Fibroblast of skin of left biceps (primary cell): ENCODE measurements around the gene ITM2A.

Source experiments
- DNase-seq, 2 experiments: peaks; one replicate each; pipeline ENCODE4 v3.0.0-alpha.2; 2013; ENCODE audit warnings: low read depth in 2 of 2

ITM2A gene

GRCh38 chrX:79366873-79367749, at the start of gene ITM2A:
TSS of gene ITM2A (minus strand) at chrX:79367334. CDS start at chrX:79367215, 119 bp downstream.
- no peak for DNase-seq

DNA sequence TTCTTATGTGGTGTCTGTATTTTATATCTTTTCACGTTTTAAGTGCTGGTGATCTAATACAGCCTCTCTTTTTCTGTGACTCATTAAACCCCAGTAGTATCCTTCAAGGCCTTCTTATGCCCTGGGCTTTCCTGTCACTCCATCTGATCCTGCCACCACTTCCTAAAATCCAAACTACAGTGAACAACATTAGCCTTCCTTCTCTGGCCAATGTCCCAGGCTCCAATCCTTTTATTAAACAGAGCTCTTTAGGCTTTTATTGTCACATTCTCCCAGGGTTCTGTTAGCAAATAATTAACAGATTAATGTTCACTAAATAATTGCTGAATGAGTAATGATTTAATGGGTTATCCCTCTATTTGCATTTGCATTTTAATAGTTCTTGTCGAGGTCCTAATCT, 47.9 kb upstream of the ITM2A start:
- DNase-seq = no peak

- no peak for DNase-seq
Measured at GRCh38 chrX:79413963-79414362, 46.8 kb upstream of the ITM2A start.

GRCh38 chrX:79412972-79413371, 45.8 kb upstream of the ITM2A start:
- no peak for DNase-seq

GRCh38 chrX:79412166-79412565, 45.0 kb upstream of the ITM2A start:
- DNase-seq = no peak

GRCh38 chrX:79409657-79410056, 42.5 kb upstream of the ITM2A start:
- DNase-seq = no peak

DNA sequence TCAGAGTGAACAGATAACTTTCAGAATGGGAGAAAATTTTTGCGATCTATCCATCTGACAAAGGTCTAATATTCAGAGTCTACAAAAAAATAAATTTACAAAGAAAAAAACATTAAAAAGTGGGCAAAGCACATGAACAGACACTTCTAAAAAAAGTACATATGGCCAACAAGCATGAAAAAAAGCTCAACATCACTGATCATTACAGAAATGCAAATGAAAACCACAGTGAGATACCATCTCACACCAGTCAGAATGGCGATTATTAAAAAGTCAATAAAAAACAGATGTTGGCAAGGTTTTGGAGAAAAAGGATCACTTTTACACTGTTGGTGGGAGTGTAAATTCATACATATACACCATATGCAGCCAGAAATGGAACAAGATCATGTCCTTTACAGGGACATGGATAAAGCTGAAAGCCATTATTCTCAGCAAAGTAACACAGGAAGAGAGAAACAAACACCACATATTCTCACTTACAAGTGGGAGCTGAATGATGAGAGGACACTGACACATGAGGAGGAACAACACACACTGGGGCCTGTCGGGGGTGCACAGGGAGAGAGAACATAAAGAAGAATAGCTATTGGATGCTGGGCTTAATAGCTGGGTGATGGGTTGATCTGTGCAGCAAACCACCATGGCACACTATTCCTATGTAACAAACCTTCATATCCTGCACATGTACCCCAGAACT, 41.6 kb upstream of the ITM2A start:
- no peak for DNase-seq

- no peak for DNase-seq
Measured at GRCh38 chrX:79400623-79401022, 33.5 kb upstream of the ITM2A start.

DNA sequence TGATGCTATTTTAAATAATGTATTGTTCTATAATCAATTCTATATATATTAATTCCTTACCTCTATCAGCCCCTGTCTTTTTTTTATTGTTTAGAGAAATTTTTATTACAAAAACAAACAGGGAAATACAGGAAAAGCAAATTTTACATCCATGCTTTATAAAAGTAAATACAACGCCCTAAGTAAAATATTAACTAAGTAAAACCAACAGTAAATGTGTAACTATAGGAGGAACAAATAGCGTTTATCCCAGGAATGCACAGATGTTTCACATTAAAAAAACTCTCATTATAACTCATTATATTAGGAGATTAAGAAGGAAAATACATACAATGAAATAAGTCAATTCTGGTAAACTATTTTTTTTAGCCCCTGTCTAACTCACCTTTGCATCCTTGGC, 8.2 kb upstream of the ITM2A start:
- no peak for DNase-seq

GRCh38 chrX:79371640-79372039, 4.5 kb upstream of the ITM2A start:
- DNase-seq = no peak

DNA sequence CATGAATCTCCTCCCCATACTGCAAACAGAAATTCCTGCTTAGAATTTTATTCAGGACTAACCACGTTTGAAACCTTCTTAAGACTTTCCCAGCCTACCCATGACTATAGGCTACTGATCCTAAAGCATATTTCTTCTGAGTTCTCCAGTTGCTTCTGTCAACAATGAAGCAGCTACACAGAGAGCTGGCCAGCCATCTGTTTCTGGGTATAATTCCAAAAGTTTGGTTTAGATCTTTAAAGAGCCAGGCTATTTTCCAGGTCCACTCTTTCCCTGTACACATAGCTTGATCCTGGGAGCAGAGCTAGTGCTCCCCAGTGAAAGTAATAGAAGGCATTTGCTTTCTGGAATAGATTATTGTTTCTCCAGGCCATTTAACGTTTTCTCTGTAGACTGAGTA, 4.0 kb upstream of the ITM2A start:
- no peak for DNase-seq

DNA sequence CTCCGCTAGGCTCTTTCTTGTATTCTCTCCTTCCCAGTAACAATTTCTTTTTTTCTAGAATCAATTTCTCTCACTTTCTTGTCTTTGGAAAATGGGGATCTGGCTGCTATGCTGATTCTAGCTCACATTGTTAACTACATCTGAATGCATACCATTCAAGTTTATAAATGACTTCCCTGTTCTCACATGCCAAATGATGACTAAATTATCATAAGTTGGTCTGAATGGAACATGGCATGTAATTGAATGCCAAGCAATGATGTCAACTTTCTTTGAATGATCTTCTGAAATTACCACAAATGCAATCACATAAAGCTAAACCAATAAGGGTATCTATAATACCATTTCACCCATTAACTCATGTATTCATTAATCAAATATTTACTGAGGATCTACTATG, 2.7 kb upstream of the ITM2A start:
- no peak for DNase-seq

- DNase-seq = no peak
Measured at GRCh38 chrX:79368441-79368840, 1.3 kb upstream of the ITM2A start.

GRCh38 chrX:79367907-79368306, 773 bp upstream of the ITM2A start:
- no peak for DNase-seq

DNA sequence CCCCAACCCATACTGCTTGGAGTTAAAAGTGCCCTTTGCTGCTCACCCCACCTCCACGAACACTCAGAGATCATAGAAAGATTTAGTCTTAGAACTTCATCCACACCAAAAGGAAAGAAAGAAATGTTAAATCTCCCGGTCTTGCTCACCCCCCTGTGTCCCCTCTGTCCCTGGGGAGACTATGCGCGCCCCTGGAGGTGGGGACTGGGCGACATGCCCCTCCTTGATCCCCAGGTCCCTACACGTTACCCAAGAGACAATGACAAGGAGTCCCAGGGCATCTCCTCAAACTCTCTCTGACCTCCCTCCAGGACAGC, 620 bp downstream of the ITM2A start:
- DNase-seq = no peak

GRCh38 chrX:79365591-79365990, 1.5 kb downstream of the ITM2A start:
- no peak for DNase-seq

DNA sequence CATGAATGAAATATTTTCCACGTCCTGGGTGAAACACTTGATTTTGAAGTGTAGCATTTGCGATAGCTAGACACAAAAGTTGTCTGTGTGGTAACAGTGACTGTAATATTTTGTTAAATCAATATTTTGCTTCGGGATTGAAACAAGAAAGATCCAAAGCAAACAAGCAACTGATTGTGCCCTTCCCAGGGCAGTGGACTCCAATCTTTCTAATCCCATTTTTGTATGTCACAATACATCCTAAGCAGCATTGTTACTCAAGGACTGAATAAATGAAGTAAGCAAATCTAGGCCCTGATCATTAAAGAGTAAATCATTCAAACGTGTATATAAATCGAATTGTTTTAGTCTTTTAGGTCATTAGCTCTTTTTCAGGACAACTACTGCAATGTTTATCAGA, 2.8 kb downstream of the ITM2A start:
- DNase-seq = no peak

DNA sequence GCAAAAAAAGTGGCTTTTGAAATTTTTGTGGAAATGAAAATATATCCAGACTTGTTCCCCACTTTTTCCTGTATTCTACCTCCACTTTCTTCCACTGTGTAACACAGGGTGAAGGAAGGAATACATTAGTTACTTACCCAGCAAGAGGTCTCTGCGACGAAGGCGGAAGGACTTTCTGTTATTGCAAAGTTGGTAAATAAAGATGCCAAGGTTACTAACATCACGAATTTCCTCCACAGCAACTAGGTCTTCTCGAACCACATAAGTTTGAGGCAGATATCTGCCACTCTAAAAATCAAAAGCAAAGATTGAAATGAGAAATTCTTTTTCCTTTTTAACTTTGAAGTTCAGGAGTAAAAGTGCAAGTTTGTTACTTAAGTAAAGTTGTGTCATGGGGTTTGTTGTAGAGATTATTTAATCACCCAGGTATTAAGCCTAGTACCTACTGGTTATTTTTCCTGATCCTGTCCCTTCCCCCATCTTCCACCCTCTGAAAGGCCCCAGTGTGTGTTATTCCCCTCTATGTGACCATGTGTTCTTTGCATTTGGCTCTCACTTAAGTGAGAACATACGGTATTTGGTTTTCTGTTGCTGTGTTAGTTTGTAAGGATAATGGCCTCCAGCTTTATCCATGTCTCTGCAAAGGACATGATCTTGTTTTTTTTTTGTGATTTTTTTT, 5.8 kb downstream of the ITM2A start:
- no peak for DNase-seq

DNA sequence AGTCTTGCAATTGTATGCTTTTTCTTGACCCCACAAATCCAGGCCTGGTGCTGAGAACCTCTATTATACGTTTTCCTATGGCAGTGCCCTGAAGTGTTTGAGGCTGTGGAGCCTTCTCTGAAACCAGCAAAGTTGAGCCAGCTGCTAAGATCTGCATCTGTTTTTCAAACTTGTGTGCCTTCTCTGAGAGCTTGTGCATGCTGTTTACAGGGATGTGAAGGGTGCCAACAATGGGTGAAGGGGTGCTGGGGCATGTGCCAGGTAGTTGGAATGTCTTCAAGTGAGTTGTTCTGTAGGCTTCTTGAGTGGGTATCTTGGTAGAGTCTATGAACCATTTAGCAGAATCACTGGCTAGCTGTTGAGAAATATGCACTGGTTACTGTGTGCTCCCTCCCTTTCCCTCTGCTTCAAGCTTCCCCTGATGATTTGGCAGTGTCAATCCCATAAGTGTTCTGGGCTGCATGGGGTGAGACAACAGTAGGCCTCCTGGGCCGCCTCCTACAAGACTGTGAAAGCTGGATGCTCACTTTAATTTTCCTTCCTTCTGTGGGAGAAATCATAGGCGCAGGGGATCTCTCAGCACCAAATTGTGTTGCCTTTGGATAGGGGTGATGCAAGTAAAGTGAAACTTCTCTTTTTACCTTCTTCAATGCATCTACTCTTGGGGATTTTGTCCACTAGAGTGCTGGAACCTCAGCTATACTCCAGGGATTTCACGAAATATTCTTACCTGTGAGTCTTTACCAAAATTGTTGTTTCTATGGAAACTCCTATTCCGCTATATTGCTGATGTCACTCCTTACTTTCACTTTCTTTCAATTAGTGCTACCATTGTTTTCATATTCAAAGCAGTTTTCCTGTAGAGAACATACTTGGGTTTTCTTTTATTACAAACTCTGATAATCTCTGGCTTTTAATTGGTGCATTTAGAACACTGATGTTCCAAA, 30.0 kb downstream of the ITM2A start:
- DNase-seq = no peak

- DNase-seq = no peak
Measured at GRCh38 chrX:79330022-79330421, 37.1 kb downstream of the ITM2A start.

DNA sequence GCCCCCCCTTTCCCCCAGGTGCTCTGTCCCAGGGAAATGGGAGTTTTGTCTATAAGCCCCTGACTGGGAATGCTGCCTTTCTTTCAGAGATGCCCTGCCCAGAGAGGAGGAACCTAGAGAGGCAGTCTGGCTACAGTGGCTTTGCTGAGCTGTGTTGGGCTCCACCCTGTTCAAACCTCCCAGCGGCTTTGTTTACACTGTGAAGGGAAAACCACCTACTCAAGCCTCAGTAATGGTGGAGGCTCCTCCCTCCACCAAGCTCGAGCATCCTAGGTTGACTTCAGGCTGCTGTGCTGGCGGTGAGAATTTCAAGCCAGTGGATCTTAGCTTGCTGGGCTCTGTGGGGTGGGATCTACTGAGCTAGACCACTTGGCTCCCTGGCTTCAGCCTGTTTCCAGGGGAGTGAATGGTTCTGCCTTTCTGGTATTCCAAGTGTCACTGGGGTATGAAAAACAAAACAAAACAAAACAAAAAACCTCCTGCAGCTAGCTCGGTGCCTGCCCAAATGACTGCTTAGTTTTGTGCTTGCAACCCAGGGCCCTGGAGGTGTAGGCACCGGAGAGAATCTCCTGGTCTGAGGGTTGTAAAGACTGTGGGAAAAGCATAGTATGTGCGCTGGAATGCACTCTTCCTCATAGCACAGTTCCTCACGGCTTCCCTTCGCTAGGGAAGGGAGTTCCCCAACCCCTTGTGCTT, 41.7 kb downstream of the ITM2A start:
- no peak for DNase-seq
